Astrocyte (in vitro differentiated cells and primary cell): ENCODE results near the gene FARS2.

ENCODE experiments used
- EZH2 ChIP-seq: IDR thresholded peaks from 2 replicates; pipeline ENCODE4 v1.6.1; 2012; ENCODE audit warnings: mild to moderate bottlenecking, low read length, inconsistent platforms; ENCODE audit not compliant: insufficient read depth
- TF ChIP-seq, protein P1 (sequence below): IDR thresholded peaks from 2 replicates; pipeline ENCODE4 v1.5.1; 2011; ENCODE audit warnings: low read depth, mild to moderate bottlenecking, inconsistent platforms, low read length, moderate library complexity; ENCODE audit not compliant: insufficient read depth

DNA sequence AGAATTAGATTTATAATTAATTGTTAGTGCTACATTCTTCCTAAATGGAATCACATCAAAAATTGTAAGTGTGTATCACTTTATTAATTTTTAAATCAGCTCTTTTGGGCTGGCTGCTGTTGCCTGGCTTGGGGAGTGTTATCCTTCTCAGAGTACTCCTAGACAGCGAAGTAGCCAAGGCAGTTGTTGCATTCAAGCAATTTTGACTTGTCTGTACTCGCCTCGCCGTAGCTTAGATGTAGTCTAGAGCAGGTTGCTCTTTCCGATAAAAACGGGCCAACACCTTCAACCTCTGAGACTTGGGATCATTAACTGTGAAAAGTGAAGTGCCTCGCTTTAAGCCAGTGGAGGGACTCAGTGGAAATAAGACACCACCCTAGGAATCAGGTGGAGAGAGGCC lies 151.3 kb downstream of the FARS2 start:
- TF ChIP-seq EZH2, result no peak
- TF ChIP-seq, protein P1, sequence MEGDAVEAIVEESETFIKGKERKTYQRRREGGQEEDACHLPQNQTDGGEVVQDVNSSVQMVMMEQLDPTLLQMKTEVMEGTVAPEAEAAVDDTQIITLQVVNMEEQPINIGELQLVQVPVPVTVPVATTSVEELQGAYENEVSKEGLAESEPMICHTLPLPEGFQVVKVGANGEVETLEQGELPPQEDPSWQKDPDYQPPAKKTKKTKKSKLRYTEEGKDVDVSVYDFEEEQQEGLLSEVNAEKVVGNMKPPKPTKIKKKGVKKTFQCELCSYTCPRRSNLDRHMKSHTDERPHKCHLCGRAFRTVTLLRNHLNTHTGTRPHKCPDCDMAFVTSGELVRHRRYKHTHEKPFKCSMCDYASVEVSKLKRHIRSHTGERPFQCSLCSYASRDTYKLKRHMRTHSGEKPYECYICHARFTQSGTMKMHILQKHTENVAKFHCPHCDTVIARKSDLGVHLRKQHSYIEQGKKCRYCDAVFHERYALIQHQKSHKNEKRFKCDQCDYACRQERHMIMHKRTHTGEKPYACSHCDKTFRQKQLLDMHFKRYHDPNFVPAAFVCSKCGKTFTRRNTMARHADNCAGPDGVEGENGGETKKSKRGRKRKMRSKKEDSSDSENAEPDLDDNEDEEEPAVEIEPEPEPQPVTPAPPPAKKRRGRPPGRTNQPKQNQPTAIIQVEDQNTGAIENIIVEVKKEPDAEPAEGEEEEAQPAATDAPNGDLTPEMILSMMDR, result no peak
